Neural cell (in vitro differentiated cells): ENCODE data around the gene AMZ2. TPM values are rescaled to one million over a fixed set of nuclear protein-coding genes. Genes with fewer than 3 reads are reported as not detected.

Experiments used
- H2AFZ ChIP-seq: fragments of 200-600, 300-800 bp; sonication (generic), shearing (Covaris generic); 2 replicates; pipeline ENCODE4 v1.6.0; 2014; ENCODE audit warnings: low read depth, mild to moderate bottlenecking, antibody characterized with exemption, low read length, moderate library complexity
- H3F3A ChIP-seq: fragments of 200-600 bp; shearing (Covaris generic); 2 replicates; pipeline ENCODE4 v1.6.1; 2016; ENCODE audit warnings: mild to moderate bottlenecking, moderate library complexity, mixed read lengths, antibody characterized with exemption, low read length; ENCODE audit not compliant: insufficient read depth, poor library complexity, severe bottlenecking
- H3K27ac ChIP-seq: fragments of 200-600, 300-800 bp; sonication (generic), shearing (Covaris generic); 2 replicates; pipeline ENCODE4 v1.5.1; 2014; ENCODE audit warnings: mild to moderate bottlenecking, low read length, moderate library complexity
- H3K27me3 ChIP-seq: fragments of 300-800, 200-600 bp; sonication (generic), shearing (Covaris generic); 2 replicates; pipeline ENCODE4 v1.6.0; 2014; ENCODE audit warnings: mild to moderate bottlenecking, low read depth, low read length, moderate library complexity; ENCODE audit not compliant: insufficient read depth
- H3K36me3 ChIP-seq: fragments of 300-800, 200-600 bp; sonication (generic), shearing (Covaris generic); 2 replicates; pipeline ENCODE4 v1.5.1; 2014; ENCODE audit warnings: mild to moderate bottlenecking, antibody characterized with exemption, low read length, moderate library complexity; ENCODE audit not compliant: insufficient read depth
- H3K4me2 ChIP-seq: fragments of 300-800, 200-600 bp; sonication (generic), shearing (Covaris generic); 2 replicates; pipeline ENCODE4 v1.6.0; 2014; ENCODE audit warnings: mild to moderate bottlenecking, low read length
- H3K4me3 ChIP-seq: fragments of 300-800, 200-600 bp; sonication (generic), shearing (Covaris generic); 2 replicates; pipeline ENCODE4 v1.5.1; 2014; ENCODE audit warnings: mild to moderate bottlenecking, low read length, moderate library complexity
- H3K79me2 ChIP-seq: fragments of 200-600 bp; shearing (Covaris generic); replicated peaks from 2 replicates; pipeline ENCODE4 v1.6.0; 2014; ENCODE audit warnings: mild to moderate bottlenecking, low read length, moderate library complexity; ENCODE audit not compliant: insufficient read depth
- H3K9ac ChIP-seq: fragments of 300-800, 200-600 bp; sonication (generic), shearing (Covaris generic); 2 replicates; pipeline ENCODE4 v1.6.1; 2016; ENCODE audit warnings: mild to moderate bottlenecking, low read length, mixed read lengths
- H3K9me2 ChIP-seq: fragments of 200-600 bp; shearing (Covaris generic); 2 replicates; pipeline ENCODE4 v1.6.1; 2016; ENCODE audit warnings: mild to moderate bottlenecking, low read length, mixed read lengths; ENCODE audit not compliant: insufficient read depth
- H3K9me3 ChIP-seq: fragments of 200-600, 300-800 bp; sonication (generic), shearing (Covaris generic); 2 replicates; pipeline ENCODE4 v1.6.1; 2016; ENCODE audit warnings: mild to moderate bottlenecking, mixed run types, low read length, moderate library complexity, mixed read lengths
- H4K20me1 ChIP-seq: fragments of 200-600 bp; shearing (Covaris generic); 2 replicates; pipeline ENCODE4 v1.6.1; 2016; ENCODE audit warnings: mild to moderate bottlenecking, mixed run types; ENCODE audit not compliant: insufficient read depth
- EP300 ChIP-seq: fragments of 450-650 bp; conservative IDR thresholded peaks from 2 replicates; pipeline ENCODE4 v1.6.1; 2014; ENCODE audit warnings: antibody characterized with exemption, mild to moderate bottlenecking, moderate library complexity; ENCODE audit not compliant: poor library complexity, severe bottlenecking
- EZH2 ChIP-seq: fragments of 200-600, 300-800 bp; shearing (Covaris generic), sonication (generic); IDR thresholded peaks from 2 replicates; pipeline ENCODE4 v1.6.1; 2014; ENCODE audit warnings: antibody characterized with exemption, low read length, borderline replicate concordance, mild to moderate bottlenecking; ENCODE audit not compliant: insufficient read depth, poor library complexity, severe bottlenecking
- MXI1 ChIP-seq: fragments of 450-650 bp; conservative IDR thresholded peaks from 2 replicates; pipeline ENCODE4 v1.6.1; 2014; ENCODE audit warnings: antibody characterized with exemption, mild to moderate bottlenecking; ENCODE audit not compliant: poor library complexity, severe bottlenecking
- POLR2AphosphoS5 ChIP-seq: IDR thresholded peaks from 2 replicates; pipeline ENCODE4 v1.6.1; 2012
- RAD21 ChIP-seq: fragments of 450-650 bp; conservative IDR thresholded peaks from 2 replicates; pipeline ENCODE4 v1.6.1; 2014; ENCODE audit warnings: antibody characterized with exemption, mild to moderate bottlenecking, moderate library complexity
- SMC3 ChIP-seq: fragments of 450-650 bp; conservative IDR thresholded peaks from 2 replicates; pipeline ENCODE4 v1.6.1; 2014; ENCODE audit warnings: antibody characterized with exemption, mild to moderate bottlenecking, moderate library complexity; ENCODE audit not compliant: poor library complexity
- TAF1 ChIP-seq: IDR thresholded peaks from 2 replicates; pipeline ENCODE4 v1.6.1; 2012; ENCODE audit warnings: low read depth
- polyA plus RNA-seq: library from polyadenylated mRNA; depleted of rRNA; stranded (reverse); fragments of >200 nt; gene quantifications from 2 replicates; pipeline ENCODE4 v1.2.3, GENCODE V29; 2014
- TF ChIP-seq, protein P1 (sequence below): fragments of 450-650 bp; IDR thresholded peaks from 2 replicates; pipeline ENCODE4 v1.5.1; 2014; ENCODE audit warnings: antibody characterized with exemption, mild to moderate bottlenecking, moderate library complexity; ENCODE audit not compliant: poor library complexity, severe bottlenecking
- TF ChIP-seq, protein P2 (sequence below): IDR thresholded peaks from 2 replicates; pipeline ENCODE4 v1.6.1; 2012; ENCODE audit warnings: borderline replicate concordance

The AMZ2 gene
- polyA plus RNA-seq, 1 donor from 2014 or later, result 158 TPM

DNA sequence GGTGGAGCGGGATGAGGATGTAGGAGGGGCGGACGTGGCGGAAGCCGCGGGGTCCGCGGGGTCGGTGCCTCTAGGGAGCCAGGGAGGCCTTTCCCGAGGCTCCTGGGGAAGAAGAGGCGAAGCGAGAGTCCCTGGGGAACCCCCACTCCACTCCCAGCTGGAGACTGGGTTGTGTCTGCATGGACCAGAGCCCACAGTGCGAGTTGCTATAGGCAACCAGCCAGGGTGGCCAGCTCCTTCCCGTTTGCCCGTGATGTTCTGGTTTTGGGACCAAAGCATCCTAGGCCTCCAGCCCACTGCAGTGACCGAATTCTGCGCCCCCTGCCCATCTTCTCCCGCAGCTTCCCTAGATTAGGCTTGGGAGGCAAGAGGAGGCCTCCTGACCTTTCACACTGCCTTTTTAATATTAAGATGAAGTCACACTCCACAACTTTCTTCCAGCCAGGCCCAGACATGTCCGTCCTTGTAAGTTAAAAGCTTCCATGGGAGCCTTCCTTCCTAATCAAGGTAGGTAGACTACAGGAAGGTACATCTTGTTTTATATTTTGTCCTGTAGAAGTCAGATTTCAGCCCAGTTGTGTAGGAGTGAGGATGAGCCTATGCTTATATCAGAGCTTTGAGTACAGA, 469 bp downstream of the AMZ2 start:
- no peaks in the 10 kb centered on the region for H3K79me2 ChIP-seq
- no peaks in the 10 kb centered on the region for H3K27me3 ChIP-seq
- H3K9me2 ChIP-seq, result no peaks in the 10 kb centered on the region
- H3K9ac ChIP-seq, result peak overlapping the region; percentile 93
- peak overlapping the region; percentile 90 for H2AFZ ChIP-seq
- TF ChIP-seq, protein P1, sequence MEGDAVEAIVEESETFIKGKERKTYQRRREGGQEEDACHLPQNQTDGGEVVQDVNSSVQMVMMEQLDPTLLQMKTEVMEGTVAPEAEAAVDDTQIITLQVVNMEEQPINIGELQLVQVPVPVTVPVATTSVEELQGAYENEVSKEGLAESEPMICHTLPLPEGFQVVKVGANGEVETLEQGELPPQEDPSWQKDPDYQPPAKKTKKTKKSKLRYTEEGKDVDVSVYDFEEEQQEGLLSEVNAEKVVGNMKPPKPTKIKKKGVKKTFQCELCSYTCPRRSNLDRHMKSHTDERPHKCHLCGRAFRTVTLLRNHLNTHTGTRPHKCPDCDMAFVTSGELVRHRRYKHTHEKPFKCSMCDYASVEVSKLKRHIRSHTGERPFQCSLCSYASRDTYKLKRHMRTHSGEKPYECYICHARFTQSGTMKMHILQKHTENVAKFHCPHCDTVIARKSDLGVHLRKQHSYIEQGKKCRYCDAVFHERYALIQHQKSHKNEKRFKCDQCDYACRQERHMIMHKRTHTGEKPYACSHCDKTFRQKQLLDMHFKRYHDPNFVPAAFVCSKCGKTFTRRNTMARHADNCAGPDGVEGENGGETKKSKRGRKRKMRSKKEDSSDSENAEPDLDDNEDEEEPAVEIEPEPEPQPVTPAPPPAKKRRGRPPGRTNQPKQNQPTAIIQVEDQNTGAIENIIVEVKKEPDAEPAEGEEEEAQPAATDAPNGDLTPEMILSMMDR, result no peak
- TF ChIP-seq, protein P2, sequence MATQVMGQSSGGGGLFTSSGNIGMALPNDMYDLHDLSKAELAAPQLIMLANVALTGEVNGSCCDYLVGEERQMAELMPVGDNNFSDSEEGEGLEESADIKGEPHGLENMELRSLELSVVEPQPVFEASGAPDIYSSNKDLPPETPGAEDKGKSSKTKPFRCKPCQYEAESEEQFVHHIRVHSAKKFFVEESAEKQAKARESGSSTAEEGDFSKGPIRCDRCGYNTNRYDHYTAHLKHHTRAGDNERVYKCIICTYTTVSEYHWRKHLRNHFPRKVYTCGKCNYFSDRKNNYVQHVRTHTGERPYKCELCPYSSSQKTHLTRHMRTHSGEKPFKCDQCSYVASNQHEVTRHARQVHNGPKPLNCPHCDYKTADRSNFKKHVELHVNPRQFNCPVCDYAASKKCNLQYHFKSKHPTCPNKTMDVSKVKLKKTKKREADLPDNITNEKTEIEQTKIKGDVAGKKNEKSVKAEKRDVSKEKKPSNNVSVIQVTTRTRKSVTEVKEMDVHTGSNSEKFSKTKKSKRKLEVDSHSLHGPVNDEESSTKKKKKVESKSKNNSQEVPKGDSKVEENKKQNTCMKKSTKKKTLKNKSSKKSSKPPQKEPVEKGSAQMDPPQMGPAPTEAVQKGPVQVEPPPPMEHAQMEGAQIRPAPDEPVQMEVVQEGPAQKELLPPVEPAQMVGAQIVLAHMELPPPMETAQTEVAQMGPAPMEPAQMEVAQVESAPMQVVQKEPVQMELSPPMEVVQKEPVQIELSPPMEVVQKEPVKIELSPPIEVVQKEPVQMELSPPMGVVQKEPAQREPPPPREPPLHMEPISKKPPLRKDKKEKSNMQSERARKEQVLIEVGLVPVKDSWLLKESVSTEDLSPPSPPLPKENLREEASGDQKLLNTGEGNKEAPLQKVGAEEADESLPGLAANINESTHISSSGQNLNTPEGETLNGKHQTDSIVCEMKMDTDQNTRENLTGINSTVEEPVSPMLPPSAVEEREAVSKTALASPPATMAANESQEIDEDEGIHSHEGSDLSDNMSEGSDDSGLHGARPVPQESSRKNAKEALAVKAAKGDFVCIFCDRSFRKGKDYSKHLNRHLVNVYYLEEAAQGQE, result no peak
- TF ChIP-seq EP300 (no peak), POLR2AphosphoS5 (no peak), MXI1 (no peak), EZH2 (no peak), TAF1 (no peak), SMC3 (no peak), RAD21 (no peak)
- no peaks in the 10 kb centered on the region for H3F3A ChIP-seq
- H3K9me3 ChIP-seq, result no peaks in the 10 kb centered on the region
- peak overlapping the region; percentile 75 for H3K4me2 ChIP-seq
- peak overlapping the region; percentile 86 for H3K27ac ChIP-seq
- no peaks in the 10 kb centered on the region for H4K20me1 ChIP-seq
- no peaks in the 10 kb centered on the region for H3K36me3 ChIP-seq
- H3K4me3 ChIP-seq, result peak overlapping the region; percentile 91

DNA sequence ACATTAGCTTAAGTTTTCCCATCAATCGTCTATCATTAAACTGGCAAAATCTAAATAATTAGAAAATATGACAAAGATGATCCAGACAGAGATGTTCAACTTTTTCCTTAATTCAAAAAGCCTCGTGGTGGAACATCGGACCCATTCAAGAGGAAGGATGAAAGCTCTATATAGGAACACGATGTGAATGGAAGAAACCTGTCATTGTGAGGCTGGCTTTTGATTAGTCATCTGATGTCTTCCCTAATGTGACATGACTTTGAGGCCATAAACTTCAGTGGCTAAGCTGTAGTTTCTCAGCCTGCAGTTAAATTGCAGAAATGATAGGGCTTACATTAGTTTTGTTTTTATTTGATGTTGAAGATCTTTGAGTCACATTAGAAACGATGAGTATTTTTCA, 1.0 kb downstream of the AMZ2 start:
- Histone ChIP-seq H3K9me2 (no peaks in the 10 kb centered on the region), H3K9me3 (no peaks in the 10 kb centered on the region), H3K36me3 (no peaks in the 10 kb centered on the region), H3K9ac (no peak overlapping the region), H3K27me3 (no peaks in the 10 kb centered on the region), H2AFZ (no peak overlapping the region), H4K20me1 (no peaks in the 10 kb centered on the region), H3K4me2 (peak overlapping the region; percentile 75), H3K4me3 (peak overlapping the region; percentile 91), H3K27ac (peak overlapping the region; percentile 86), H3F3A (no peaks in the 10 kb centered on the region), H3K79me2 (no peaks in the 10 kb centered on the region)
- TF ChIP-seq TAF1 (no peak), POLR2AphosphoS5 (no peak), EP300 (no peak), EZH2 (no peak), SMC3 (no peak), RAD21 (no peak), MXI1 (no peak)
- TF ChIP-seq, protein P1, result no peak
